Suprapubic skin (tissue), 4 donors: Measurements from ENCODE around the gene SIGLEC6.

ENCODE experiments used
- EP300 ChIP-seq: sonication (generic); formaldehyde crosslinking; IDR thresholded peaks from one replicate; pipeline ENCODE4 v1.6.1; 2017; ENCODE audit warnings: antibody characterized with exemption
- POLR2A ChIP-seq, 2 donors: fragments of 450-650 bp; IDR thresholded peaks; one replicate each; pipeline ENCODE4 v1.6.1; 2017; ENCODE audit warnings: antibody characterized with exemption in 2 of 2, mild to moderate bottlenecking in 2 of 2, moderate library complexity in 2 of 2
- POLR2AphosphoS5 ChIP-seq, 3 donors: sonication (generic); formaldehyde crosslinking; IDR thresholded peaks; one replicate each; pipeline ENCODE4 v1.6.1; 2017; ENCODE audit warnings: antibody characterized with exemption in 3 of 3
- TF ChIP-seq, protein P1 (sequence below), 2 donors: fragments of 200-600 bp in 1 of 2; fragments of 450-650 bp in 1 of 2; sonication (generic) in 1 of 2; IDR thresholded peaks; one replicate each; pipeline ENCODE4 v1.5.1; 2016 to 2019; ENCODE audit warnings: antibody characterized with exemption in 2 of 2, mild to moderate bottlenecking in 1 of 2, moderate library complexity in 1 of 2

DNA sequence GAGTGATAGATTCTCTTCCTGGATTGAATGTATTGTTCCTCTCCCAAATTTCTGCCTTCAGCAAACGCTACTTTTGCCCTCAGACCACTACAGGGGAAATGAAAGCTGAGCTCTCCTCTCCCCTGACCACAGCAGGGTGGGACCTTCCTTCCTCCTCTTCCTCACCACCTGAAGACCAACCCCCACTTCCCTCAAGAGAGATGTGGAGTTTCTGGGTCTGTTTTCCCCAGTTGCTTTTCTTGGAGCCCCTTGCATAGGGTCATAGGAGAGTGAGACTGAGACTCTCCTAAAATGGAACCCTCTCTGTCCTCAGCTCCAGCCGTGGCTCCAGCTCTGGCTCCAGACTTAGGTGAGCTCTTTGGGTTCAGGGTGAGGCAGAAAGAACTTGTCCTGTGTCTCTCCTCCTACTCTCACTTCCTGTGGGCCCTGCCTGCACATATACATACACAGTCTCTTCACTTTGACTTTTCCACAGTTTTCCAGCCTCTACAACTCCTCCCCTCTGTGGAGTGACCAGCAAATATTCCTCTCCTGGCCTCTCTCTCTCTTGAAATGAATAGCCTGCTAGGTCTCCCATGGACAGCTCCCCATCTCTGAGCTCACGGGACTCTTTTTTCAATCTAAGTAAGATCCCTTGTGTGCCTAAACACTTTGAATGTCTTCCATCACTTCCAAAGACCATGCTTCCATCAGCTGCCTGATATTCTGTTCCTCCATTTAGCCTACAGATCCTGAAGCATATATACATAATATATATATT lies 20.4 kb upstream of the SIGLEC6 start:
- TF ChIP-seq, protein P1, sequence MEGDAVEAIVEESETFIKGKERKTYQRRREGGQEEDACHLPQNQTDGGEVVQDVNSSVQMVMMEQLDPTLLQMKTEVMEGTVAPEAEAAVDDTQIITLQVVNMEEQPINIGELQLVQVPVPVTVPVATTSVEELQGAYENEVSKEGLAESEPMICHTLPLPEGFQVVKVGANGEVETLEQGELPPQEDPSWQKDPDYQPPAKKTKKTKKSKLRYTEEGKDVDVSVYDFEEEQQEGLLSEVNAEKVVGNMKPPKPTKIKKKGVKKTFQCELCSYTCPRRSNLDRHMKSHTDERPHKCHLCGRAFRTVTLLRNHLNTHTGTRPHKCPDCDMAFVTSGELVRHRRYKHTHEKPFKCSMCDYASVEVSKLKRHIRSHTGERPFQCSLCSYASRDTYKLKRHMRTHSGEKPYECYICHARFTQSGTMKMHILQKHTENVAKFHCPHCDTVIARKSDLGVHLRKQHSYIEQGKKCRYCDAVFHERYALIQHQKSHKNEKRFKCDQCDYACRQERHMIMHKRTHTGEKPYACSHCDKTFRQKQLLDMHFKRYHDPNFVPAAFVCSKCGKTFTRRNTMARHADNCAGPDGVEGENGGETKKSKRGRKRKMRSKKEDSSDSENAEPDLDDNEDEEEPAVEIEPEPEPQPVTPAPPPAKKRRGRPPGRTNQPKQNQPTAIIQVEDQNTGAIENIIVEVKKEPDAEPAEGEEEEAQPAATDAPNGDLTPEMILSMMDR (IDR thresholded peaks at IDR 0.05): no peak
- TF ChIP-seq POLR2AphosphoS5 (IDR thresholded peaks at IDR 0.05) (no peak), POLR2A (IDR thresholded peaks at IDR 0.05) (no peak), EP300 (no peak)
